GM18870 (cell line): ENCODE data around the gene SLC34A1.

Source experiments
- ATAC-seq: cut with Tn5 transposase; IDR thresholded peaks from one replicate; pipeline ENCODE4 v1.9.1; 2021; ENCODE audit warnings: moderate library complexity; ENCODE audit not compliant: unreplicated experiment

SLC34A1 gene

GRCh38 chr5:177430140-177430951 is 46.1 kb downstream of the SLC34A1 start:
- ATAC-seq: no peak

DNA sequence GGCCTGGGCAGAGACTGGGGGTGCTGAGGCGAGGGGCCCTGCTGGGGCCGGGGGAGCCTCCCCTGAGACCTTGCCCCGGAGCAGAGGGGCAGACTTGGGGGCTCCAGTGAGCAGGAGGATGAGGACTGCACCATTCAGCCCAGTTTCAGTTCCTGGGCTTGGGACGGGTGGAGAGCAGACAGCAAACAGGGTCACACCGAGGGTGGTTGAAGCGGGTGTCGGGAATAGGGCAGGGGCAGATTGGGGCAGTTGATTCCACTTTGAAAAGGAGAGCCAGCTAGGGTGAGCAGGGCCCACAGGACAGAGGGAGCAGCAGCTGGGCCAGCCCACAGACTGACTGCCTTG is 46.7 kb downstream of the SLC34A1 start:
- ATAC-seq: no peak

GRCh38 chr5:177431317-177432142 is 47.3 kb downstream of the SLC34A1 start:
- ATAC-seq: peak; percentile 38

DNA sequence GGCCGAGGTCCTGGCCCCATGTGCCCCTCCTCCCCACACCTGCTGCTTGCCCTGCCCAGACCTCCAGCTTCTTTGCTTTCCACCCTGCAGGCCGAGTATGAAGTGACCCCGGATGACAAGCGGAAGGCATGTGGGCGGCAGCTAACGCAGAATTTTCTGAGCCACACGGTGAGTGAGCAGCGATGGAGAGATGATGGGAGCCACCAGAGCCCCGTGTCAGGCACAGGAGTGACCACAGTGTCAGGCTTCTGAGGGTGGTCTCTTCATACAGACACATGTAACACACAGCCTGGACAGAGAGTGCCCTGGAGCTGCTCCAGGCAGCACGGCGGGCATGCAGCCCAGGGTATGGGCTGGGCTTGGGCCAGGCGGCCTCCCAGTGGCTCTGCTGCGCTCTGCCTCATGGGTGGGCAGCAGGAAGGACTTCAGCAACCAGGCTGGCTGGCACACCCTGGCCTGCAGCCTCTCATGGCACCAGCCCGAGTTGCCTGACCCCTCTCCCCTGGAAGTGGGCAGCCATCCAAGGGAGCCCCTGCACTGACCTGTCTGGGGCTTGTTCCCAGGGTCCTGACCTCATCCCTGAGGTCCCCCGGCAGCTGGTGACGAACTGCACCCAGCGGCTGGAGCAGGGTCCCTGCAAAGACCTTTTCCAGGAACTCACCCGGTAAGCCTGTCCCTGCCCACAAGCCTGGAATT is 48.1 kb downstream of the SLC34A1 start:
- ATAC-seq: no peak

DNA sequence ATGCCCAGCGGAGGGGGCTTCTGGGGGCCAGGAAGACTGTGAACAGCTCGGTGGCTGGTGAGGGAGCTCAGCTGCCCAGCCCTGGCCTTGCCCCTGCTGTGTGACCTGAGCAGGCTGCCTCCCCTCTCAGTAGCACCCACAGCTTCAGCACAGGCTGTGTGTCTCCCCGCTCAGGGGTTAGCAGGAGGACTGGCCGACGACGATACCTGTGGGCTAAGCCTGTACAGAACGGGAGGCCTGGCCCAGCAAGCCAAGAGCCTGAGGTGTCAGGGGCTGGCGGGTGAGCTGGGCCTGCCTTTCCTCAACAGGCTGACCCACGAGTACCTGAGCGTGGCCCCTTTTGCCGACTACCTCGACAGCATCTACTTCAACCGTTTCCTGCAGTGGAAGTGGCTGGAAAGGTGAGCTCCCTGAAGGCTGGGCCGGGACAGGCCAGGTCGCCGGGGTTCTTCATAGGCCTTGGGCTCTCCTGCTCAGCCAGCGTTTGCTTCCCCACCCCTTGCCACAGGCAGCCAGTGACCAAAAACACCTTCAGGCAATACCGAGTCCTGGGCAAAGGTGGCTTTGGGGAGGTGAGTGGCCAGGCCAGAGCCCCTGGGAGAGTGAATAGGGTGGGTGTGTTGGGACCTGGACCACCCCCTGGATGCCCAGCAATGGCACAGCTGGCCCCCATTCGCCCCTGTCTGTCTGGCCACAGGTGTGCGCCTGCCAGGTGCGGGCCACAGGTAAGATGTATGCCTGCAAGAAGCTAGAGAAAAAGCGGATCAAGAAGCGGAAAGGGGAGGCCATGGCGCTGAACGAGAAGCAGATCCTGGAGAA is 48.8 kb downstream of the SLC34A1 start:
- ATAC-seq: no peak

DNA sequence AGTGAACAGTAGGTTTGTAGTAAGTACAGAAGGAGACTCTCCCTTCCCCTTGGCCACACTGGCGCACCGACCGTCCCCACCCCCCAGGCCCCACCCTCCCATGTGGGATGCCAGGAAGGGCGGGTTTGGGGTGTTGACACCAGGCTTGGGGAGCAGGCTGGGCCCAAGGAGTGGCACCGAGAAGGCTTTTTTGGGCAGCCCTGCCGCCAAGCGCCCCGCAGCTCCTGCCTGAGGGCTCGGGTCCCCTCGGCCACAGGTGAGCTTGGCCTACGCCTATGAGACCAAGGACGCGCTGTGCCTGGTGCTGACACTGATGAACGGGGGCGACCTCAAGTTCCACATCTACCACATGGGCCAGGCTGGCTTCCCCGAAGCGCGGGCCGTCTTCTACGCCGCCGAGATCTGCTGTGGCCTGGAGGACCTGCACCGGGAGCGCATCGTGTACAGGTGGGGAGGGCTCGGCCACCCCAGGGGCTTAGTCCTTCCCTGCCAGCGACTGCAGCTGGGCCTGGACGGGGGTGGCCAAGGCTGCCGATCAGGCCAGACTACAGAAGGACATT is 49.5 kb downstream of the SLC34A1 start:
- ATAC-seq: no peak

DNA sequence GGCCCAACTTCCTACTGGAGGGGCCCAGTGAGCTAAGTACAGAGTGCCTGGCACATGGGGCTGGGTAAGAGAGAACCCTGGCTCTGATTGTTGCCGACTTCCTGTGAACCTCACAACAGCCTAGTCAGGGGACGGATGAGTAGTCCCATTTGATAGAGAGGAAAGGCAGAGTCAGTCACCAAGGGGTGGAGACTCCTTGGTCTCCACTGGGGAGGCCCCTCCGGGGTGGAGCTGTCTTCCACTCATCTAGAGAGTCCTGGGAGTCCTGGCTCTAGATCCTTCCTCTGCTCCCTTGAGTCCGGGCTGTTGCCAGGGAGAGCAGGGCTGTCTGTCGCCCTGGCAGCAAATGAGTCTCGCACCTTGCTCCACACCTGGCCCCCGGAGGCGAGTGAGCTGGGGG is 50.2 kb downstream of the SLC34A1 start:
- ATAC-seq: no peak

GRCh38 chr5:177434942-177435738 is 50.9 kb downstream of the SLC34A1 start:
- no peak for ATAC-seq

- ATAC-seq: no peak
Measured at GRCh38 chr5:177435847-177436536, 51.8 kb downstream of the SLC34A1 start.

DNA sequence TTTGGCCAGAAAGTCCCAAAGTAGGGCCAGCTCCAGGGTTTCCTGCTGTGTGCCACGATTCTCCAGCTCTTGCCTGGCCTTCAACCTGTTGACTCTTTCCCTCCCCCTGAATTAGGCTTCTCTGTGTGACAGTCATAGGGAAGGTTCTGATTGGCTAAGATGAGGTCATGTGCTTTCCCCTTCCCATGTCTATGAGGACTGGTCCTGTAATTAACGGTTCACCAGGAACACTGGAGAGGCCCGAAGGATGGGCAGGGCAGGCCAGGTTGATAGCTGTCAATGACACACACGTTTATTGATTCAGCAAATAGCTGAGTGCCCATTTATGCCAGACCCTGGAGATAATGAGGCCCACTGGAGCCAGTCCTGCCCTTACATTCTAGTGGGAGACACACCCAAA is 53.4 kb downstream of the SLC34A1 start:
- ATAC-seq: no peak

GRCh38 chr5:177438468-177438867 is 54.2 kb downstream of the SLC34A1 start:
- ATAC-seq: no peak

GRCh38 chr5:177439518-177440053 is 55.4 kb downstream of the SLC34A1 start:
- no peak for ATAC-seq

GRCh38 chr5:177440211-177440989 is 56.2 kb downstream of the SLC34A1 start:
- no peak for ATAC-seq

DNA sequence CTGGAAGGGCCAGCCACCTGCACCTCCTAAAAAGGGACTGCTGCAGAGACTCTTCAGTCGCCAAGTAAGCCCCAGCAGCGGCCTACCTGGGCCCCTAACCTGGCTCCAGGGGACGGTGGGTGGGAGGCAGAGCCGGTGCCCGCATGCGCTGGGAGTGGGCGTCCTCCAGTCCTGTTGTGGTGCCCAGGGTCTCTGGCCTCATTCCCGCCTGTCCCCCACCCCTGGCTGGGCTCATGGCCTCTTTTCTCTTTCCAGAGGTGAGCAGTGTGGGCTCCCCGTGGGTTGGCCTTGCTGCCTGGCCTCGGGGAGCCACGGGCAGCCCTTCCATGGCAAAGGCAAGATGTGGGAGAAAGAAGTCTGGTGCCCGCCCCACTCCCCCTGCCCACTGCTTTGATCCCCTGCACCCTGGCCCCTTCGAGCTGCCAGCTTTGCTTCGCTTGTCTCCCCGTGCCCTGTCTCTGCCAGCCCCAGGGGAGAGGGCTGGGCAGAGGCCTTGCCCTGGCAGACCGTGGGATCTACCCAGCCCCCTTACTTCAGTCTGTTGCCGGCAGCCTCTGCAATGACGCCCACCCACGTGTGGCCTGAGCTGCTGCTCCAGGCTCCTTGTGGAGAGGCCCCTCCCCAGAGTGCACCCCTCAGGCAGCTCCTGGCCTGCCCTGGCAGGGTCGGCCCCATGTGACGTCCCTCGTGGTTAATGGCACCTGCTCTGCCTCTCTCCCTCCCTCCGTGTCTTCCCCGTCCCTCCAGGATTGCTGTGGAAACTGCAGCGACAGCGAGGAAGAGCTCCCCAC is 57.0 kb downstream of the SLC34A1 start:
- no peak for ATAC-seq

- ATAC-seq: no peak
Measured at GRCh38 chr5:177442066-177442826, 58.0 kb downstream of the SLC34A1 start.

GRCh38 chr5:177443144-177443983 is 59.1 kb downstream of the SLC34A1 start:
- ATAC-seq: no peak
